ENCODE data around the gene MKNK1.

Gene MKNK1

DNA sequence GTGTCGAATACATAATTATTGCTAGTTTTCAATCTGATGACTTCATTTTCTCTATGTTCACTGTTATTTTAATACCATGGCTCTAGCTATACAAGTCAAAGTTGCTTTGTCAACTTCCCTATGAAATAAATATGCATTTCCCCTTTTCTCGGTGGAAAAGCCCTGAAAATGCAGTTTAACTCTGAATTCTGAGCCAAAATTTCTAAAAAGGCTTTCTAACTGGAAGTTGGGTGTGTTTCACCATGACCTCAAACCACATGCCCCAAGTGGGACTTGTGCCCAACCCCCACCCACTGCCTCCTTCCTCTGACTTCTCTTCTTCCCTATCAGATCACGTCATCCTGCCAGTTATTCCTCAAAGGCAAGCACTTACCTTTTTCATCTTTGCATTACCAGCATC, 8.9 kb downstream of the MKNK1 start:
- no peak for DNase-seq (ENCODE audit: low spot score)

DNA sequence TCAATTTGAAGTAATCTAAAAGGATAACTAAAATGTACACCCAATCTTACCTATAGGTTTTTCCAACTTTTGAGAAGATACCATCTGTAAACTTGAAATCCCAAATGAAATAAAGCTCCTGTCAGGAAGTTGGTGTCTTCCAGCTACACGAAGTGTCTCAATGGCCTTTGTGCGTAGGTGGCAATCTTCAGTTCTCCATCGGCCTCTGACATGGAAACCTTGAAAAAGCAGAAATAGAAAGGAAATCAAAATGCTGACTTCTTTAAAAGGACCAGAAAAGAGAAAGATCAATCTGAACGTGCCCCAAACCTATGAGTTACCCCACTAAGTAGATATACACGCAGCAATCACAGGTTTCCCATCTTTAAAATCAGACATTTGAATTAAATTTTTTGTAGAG, 10.0 kb downstream of the MKNK1 start:
- DNase-seq (ENCODE audit: low spot score), result no peak

DNA sequence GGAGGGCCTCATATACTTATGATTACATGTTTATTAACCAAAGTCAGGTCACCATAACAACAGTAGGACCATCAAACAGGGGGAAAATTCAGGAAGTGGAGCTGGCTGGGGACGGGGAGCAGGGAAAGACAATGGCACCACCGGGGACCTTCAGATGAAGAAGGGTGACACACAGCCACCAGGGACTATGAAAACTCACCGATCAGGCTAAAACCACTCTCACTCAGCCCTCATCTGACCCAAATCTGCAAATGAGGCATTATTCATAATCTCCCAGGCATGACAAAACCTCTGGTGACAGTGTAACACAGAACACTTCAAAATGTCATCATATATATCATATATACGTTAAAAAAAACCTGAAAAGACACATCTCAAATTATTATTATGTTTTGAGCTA, 11.2 kb downstream of the MKNK1 start:
- DNase-seq (ENCODE audit: low spot score), result no peak

DNA sequence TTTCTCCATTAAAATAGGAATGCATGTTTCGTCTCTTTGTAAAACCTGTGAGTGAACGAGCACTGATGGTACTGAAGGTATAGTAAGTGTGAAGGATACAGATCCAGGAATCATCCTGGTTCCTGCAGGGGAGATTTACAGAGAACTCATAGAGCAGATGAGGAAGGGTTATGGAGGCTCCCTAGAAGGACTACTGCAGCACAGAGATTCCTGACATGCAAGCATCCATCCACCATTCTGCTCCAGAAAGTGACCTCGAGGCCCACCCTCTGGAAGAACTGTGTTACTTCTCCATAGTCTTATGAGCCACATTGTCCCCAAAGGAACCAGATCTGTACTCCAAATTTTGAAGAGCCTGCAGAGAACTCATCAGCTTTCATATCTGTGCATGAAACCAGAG, 14.5 kb downstream of the MKNK1 start:
- DNase-seq (ENCODE audit: low spot score), result no peak

DNA sequence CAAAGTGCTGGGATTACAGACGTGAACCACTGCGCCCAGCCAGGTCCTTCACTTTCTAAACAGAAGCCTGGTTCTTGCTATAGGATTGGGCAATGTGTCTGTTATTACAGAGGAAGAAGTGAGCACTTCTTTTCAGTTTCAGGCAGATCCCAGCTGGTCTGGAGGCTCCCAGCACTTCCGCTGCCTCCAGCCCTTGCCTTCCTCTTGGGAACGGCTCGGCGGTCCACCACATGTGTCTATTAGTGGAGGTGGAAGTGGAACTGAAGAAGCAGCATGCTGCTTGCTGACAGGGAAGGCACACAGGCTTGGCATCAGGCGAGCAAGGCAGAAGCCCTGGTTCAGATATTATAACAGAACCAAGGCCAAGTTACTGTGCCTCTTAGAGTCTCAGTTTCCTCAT, 17.0 kb downstream of the MKNK1 start:
- no peak for DNase-seq (ENCODE audit: low spot score)

DNA sequence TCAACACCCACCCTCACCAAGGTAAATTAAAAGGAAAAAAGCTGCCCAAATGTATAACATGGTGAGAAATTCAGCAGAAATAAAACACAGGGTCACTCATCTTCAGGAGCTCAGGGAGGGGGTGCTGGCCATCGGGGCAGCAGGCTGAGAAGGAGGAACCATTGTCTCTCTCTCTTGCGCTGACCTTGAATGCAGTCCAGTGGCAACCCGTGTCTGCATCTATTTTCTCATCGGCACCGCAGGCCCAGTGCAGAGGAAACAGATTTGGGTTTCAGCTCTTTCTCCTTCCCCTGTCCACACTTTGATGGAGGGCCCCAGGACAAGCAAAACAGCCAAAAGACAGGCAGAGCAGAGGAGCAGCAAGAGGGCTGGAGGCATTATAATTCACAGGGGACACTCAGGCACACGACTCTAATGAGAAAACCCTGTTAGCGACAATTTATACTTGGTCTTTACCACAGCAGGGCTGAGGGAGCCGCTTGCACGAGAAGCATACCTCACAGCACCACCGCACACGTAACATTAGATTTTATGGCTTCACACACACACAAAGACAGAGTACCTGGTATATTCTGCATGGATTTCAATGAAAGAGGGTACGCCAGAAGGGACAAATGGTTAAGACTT, 18.6 kb downstream of the MKNK1 start:
- no peak for DNase-seq (ENCODE audit: low spot score)

DNA sequence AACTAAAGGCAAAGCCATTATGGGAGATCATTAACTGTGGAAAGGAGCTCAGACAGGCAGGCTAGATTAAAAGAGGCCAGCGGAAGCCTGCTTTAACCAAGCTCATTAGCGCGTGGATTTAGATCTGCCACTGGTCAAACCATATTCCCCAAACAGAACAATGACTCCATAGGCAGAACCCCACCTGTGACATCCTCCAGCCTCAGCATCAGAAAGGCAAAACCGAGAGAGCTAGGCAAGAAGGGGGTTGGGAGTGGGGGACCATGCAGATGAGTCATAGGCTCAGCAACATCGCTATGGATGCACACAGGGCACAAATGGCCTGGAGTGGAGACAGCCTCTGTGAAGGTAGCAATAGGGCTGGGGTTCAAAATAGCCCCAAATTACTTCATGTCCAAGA, 20.6 kb downstream of the MKNK1 start:
- no peak for DNase-seq (ENCODE audit: low spot score)

DNA sequence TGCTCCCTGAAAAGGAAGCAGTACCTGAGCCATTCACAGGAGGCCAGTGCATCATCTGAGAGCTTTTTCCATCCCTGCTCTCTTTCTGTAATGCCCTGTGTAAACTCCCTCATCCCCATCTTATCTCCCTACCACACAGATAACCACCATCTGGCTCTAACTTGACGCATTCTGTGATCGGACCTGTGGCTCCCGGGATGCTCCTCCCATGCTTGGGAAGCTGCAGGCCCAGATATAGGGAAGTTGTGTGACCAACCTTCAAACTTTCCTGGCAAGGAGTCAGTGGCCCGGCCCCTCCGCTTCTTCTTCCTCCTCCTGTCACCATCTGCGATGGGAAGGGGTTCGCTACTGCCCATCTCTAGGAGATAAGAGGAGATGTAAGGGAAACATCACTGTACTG, 21.1 kb downstream of the MKNK1 start:
- no peak for DNase-seq (ENCODE audit: low spot score)

DNA sequence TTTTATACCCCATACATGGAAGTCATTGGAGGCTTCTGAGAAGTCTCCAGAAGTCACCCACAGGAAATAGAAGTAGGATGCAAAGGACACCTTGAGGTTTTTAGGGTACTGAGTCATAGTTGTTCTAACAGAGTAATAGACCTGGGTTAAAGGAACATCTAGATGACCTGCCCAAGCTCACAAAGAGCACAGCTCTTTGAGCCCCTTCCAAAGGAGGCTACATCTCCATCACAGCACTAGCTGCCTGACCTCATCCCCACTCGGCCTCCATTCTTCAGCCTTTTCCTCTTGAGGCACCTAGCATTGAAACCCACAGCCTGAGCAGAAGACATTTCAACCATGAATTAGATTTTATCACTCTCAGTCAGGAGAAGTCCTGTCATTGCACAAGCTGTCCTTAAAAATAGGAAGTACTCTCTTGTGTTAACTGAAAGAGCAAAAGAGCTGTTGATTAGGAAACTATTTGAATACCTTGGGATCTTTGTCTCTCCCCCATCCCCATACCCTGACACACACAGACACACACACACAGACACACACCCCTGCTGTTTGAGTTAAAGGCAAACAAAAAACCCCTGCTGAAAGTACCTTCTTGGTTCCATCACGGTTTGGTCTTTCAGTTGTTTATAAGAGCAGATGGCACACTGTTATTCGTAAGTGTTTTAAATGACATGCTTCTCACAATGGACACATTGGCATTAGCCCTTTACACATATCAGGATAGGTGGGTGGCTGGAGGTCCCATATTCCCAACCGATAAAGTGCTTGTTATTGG, 22.2 kb downstream of the MKNK1 start:
- DNase-seq (ENCODE audit: low spot score), result no peak

DNA sequence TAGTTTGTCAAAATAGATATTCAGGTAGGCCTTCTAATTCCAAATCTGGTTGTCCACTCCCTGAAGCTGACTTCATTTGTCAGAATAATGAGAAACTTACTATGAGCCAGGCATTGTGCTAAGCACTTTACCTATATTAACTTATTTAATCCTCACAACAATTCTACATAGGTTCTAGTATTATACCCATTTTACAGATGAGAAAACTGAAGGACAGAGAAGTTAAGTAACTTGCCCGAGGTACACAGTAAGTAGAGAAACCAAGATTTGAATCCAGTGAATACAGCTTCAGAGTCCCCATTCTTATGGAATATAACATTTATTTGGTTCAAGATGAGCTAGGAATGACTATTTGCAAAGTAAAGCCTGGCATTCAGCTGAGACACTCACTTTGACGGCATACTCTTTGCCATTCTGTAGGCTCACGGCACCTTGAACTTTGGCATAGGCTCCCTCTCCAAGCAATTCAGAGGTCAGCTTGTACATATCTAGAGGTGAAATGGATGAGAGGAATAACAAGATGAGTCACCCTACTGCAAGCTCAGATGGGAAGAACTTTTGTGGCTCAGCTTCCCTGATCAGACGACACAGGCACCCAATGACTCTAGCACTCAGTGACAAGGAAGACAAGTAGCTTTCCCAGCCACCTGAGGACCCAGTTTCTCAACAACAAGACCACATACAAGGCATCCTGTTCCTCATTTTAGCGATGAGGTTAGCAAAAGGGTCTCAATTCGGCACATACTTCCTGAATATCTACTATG, 23.7 kb downstream of the MKNK1 start:
- DNase-seq (ENCODE audit: low spot score), result no peak

DNA sequence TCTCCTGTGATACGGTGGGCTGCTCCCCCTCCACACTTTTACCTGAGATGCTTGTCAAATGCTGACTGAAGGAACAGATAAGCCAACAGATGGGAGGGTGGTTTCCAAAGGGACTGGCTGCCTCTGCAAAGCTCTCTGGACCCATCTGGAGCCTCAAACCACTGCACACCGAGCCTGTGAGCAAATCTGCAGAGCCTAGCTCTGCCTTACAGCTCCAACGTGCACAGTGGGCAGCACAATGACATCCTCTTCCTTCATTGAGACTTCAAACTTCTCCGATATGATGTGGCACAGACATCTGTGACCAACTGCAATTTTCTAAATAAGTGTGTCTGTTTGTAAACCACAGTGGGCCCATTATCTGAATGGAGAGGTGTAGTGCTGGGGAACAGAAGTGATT, 26.4 kb downstream of the MKNK1 start:
- DNase-seq (ENCODE audit: low spot score), result no peak

DNA sequence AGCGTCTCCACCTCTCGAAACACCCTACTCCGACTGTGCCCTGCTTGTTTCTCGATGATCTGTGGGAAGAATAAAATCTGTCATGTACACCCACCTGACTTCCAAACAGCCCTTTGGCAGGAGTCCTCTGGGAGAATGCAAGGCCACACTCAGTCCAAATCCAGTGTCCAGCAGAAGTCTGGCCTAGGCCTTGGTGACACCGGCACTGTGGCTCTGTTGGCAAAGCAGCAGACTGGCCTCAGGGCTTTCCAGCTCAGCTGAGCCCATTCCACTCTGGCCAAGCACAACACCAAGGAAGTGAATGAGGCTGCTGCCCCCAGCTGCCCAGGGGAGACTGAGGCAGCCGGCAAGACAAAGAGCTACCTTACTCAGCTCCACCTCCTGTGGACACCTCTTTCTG, 27.5 kb downstream of the MKNK1 start:
- DNase-seq (ENCODE audit: low spot score), result no peak

DNA sequence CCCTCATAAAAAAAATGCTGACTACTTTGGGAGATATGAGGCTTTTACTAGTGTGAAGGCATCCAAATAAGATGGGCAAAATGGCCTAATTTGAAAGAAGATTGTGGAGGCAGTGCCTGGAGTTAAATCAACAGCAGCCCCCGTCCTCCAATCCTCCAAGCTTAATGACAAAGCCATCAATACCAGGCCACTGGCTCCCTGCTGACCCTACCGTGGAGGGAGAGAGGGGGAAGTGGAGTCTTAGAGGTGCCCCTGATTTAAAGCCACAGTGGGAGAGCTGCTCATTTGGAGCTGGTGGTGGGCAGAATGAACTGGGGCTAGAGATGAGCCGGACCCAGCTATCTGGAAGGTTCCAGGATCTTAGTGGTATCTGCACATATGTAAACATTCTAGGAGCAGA, 28.3 kb downstream of the MKNK1 start:
- DNase-seq (ENCODE audit: low spot score), result no peak

DNA sequence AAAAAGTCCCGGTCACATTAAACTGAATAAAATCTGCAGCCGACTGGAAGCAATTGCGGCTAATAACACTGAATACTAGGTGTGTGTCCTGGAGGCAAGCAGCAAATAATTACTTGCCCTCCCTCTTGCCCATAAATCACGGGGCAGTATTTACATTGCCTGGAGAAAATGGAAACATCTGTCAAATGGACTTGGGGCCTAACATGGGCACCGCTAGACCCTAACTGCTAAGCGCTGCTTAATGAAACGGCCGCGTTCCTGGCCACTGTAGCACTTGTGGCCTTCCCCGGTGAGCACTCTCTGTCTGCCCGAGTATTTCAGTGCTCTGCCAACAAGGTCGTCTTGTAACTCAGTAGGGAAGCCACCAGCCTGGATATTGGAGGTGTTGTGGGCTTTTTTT, 28.8 kb downstream of the MKNK1 start:
- DNase-seq (ENCODE audit: low spot score), result no peak

DNA sequence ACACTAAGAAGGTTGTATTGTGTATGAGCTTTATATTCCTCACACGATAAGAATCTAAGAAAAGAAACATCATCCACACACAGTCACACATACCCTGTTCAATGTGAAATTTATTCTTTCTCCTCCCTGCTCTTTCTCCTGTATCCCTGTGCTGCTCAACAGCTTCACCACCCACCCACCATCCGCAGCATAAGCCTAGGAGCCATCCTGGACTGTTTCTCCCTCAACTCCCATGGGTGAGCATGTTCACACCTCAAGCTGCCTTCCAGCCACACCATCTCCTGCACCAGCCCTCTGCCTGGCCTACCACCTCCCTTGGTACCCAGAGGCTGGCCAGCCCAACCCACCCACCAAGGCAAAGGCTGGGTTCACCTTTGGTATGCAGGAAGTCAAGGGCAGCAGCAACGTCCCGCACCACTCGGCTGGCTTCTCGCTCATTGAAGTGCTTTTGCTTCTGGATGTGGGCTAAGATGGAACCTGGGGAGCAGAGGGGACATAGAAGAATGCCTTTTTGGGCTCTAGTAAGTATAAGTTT, 32.3 kb downstream of the MKNK1 start:
- no peak for DNase-seq (ENCODE audit: low spot score)

DNA sequence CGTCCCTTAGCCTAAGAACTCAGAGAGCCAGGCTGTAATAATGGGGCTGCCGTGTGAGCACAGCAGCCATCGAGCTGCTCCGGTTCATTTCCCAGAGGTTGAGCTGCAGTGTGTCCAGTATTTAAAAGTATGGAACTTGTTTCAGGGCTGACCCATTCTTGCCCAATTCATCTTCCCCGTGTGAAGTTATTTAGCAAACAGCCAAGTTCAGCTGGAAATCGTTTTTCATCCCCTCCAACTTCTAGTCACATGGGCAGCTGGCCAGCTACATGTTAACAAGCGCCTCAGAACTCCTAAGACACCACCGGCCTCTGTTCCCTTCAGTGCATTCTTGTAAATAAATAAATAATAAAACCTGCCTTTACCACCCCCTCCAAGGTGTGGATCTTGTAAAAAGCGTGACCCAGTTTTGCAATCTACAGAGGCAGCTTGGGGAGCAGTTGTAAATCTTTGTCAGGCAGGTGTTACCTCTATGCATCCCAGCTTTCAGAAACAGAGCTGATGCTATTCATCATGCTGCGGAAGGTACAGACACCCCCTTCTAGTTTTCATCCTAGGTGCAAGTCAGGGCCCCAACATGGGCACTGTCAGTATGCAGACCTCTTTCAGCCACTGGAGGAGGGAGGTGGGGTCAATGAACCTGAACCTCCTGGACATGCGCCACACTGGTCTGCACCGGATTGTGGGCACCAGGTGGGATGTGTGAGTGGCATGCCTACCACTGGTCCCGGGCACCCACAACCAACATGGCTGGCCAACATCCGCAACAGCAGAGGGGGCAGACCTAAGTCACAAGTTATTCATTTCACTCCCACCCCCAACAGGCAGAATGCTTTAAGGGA, 34.0 kb downstream of the MKNK1 start:
- DNase-seq (ENCODE audit: low spot score), result no peak

DNA sequence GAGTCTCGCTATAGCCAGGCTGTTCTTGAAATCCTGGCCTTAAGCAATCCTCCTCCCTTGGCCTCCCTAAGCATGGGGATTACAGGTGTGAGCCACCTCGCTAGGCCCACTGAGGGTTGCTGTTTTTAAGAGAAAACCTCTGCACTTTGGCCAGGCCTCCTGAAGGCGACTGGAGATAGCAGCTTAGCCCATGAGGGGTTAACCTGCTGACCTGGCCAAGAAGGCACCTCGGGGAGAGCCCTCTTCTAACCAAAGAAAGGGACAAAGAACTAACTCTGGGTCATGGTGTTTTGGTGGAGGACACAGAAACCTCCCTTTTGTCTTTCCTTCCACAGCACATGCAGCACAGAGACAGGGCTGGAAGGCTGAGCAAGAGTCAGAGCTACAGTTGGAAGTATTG, 35.0 kb downstream of the MKNK1 start:
- DNase-seq (ENCODE audit: low spot score), result no peak

DNA sequence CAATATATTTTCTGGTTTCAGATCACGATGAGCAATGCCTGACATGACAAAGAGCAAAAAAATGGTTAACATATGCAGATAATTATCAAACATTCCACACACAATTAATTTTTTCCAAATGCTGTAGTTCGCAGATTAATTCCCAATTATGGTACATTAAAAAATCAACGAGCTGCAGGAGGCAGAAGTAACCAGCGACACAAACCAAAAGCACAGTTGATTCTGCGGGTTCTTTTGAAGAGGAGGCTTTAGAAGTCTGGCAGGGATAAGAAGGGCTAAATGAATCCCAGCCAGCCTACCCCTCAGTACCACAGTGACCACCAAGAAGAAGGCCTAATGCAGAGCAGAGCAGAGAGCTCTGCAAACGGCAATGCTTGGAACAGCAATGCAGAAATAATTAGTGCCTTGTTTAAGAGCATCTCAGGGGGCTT, 35.6 kb downstream of the MKNK1 start:
- no peak for DNase-seq (ENCODE audit: low spot score)

DNA sequence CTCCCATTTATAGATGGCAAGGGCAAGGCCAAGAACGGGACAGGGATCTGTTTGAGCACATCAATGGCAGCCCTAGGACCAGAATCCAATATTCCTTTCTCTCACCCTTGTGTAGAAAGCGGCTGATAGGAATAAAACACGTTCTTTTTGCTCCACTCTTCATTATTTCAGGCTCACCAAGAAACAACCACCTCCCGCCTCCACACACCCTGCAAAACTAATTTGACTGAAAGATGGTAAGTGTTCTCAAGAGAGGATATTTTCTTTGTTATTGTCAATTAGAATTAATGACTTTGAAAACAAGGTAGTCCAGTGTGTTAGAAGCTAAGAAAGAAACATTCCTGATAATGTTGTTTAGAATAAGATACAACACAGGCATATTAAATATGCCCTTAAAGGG, 40.7 kb downstream of the MKNK1 start:
- DNase-seq (ENCODE audit: low spot score), result no peak

DNA sequence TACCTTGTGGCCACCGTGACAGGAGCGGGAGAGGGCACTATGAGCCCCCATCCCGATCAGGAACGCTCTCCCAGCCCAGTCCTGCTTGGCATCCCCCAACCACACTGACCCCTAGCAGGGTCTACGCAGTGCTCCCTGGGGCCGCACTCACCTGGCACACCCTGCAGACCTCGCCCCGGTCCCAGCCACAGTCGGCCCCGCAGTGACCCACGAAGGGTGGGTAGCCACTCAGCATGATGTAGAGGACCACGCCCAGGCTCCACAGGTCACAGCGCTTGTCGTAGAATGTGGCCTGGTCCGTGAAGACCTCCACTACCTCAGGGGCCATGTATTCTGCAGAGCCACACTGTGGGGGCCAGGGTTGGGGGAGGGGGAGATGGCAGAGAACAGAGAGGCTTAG, 41.6 kb downstream of the MKNK1 start:
- DNase-seq (ENCODE audit: low spot score), result no peak

DNA sequence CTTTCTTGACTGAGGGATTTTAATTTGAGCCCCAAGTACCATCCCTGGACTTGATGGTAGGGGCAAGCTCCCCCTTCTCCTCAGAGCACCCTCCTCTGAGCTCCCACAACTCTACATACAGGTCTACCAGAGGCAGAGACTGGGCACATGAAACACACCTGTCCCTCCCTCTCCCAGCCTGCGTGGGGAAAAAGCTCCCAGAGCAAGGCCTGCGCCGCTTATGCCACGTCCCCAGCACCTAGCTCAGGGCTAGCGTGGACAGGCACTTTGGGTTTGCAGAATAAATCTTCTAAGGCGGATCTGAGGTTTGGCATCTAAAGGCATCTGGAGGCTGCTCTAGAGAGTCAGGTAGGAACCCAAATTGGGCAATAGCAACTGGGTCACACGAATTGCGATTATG, 45.1 kb downstream of the MKNK1 start:
- no peak for DNase-seq (ENCODE audit: low spot score)

All from ecto neural progenitor cell (in vitro differentiated cells).